Lower lobe of right lung (tissue), 2 donors: ENCODE measurements around the gene IQCN. TPM values are rescaled to one million over a fixed set of nuclear protein-coding genes. Genes with fewer than 3 reads are reported as not detected.
A peak's percentile ranks its signal among the peaks of the same experiment; 100 is the strongest.

ENCODE experiments used
- ATAC-seq, 2 donors: fragments of 200-7000 bp; cut with Tn5 transposase; one replicate each; pipeline ENCODE4 v1.9.1; 2020 to 2022; ENCODE audit warnings: mild to moderate bottlenecking in 2 of 2, moderate library complexity in 2 of 2
- DNase-seq: peaks from one replicate; pipeline ENCODE4 v3.0.0-alpha.2; 2020
- H3K27ac ChIP-seq: fragments of 200-600 bp; one replicate; pipeline ENCODE4 v1.8.0; 2022
- H3K27me3 ChIP-seq: fragments of 200-600 bp; one replicate; pipeline ENCODE4 v1.8.0; 2022; ENCODE audit warnings: low read depth
- H3K36me3 ChIP-seq: fragments of 200-600 bp; one replicate; pipeline ENCODE4 v1.8.0; 2022; ENCODE audit warnings: mild to moderate bottlenecking
- H3K4me1 ChIP-seq: fragments of 200-600 bp; one replicate; pipeline ENCODE4 v1.8.0; 2022
- H3K4me3 ChIP-seq: fragments of 200-600 bp; one replicate; pipeline ENCODE4 v1.8.0; 2022; ENCODE audit warnings: mild to moderate bottlenecking
- H3K9me3 ChIP-seq: fragments of 200-600 bp; one replicate; pipeline ENCODE4 v1.8.0; 2022
- intact Hi-C: fragments of 100-400 bp; cut with DNase I; formaldehyde crosslinking; loops from one replicate; pipeline ENCODE4 v1.11.0; 2022
- total RNA-seq: library from RNA; stranded (reverse); fragmentation: NEBNext Ultra II Directional; extraction: Animal tissue kit (Norgen Biotek cat#: 25700); gene quantifications from one replicate; pipeline ENCODE4 v1.2.1, GENCODE V29; 2021
- TF ChIP-seq, protein P1 (sequence below): fragments of 200-600 bp; IDR thresholded peaks from one replicate; pipeline ENCODE4 v1.8.0; 2022; ENCODE audit warnings: antibody characterized with exemption, mild to moderate bottlenecking
- donor health status: DM: no; HTN: yes; CAD: no; lungs with severe emphysema.

IQCN gene
- total RNA-seq, 1 donor from 2014 or later = 4.1 TPM

- intact Hi-C loops = loop anchor here (10.0 kb wide), 1 partner anchor 55 kb away; the partner anchor contains the start of gene RAB3A
- Histone ChIP-seq H3K27me3 (no peaks in the 10 kb centered on the region), H3K9me3 (no peaks in the 10 kb centered on the region), H3K36me3 (peaks cover 23% of the 10 kb centered on the region), H3K27ac (no peak overlapping the region), H3K4me1 (peaks cover 2% of the 10 kb centered on the region), H3K4me3 (no peak overlapping the region)
- TF ChIP-seq, protein P1, sequence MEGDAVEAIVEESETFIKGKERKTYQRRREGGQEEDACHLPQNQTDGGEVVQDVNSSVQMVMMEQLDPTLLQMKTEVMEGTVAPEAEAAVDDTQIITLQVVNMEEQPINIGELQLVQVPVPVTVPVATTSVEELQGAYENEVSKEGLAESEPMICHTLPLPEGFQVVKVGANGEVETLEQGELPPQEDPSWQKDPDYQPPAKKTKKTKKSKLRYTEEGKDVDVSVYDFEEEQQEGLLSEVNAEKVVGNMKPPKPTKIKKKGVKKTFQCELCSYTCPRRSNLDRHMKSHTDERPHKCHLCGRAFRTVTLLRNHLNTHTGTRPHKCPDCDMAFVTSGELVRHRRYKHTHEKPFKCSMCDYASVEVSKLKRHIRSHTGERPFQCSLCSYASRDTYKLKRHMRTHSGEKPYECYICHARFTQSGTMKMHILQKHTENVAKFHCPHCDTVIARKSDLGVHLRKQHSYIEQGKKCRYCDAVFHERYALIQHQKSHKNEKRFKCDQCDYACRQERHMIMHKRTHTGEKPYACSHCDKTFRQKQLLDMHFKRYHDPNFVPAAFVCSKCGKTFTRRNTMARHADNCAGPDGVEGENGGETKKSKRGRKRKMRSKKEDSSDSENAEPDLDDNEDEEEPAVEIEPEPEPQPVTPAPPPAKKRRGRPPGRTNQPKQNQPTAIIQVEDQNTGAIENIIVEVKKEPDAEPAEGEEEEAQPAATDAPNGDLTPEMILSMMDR = no peak
- ATAC-seq (no peak), DNase-seq (no peak)
Observed at GRCh38 chr19:18259893-18260292, 14.4 kb downstream of the IQCN start.

DNA sequence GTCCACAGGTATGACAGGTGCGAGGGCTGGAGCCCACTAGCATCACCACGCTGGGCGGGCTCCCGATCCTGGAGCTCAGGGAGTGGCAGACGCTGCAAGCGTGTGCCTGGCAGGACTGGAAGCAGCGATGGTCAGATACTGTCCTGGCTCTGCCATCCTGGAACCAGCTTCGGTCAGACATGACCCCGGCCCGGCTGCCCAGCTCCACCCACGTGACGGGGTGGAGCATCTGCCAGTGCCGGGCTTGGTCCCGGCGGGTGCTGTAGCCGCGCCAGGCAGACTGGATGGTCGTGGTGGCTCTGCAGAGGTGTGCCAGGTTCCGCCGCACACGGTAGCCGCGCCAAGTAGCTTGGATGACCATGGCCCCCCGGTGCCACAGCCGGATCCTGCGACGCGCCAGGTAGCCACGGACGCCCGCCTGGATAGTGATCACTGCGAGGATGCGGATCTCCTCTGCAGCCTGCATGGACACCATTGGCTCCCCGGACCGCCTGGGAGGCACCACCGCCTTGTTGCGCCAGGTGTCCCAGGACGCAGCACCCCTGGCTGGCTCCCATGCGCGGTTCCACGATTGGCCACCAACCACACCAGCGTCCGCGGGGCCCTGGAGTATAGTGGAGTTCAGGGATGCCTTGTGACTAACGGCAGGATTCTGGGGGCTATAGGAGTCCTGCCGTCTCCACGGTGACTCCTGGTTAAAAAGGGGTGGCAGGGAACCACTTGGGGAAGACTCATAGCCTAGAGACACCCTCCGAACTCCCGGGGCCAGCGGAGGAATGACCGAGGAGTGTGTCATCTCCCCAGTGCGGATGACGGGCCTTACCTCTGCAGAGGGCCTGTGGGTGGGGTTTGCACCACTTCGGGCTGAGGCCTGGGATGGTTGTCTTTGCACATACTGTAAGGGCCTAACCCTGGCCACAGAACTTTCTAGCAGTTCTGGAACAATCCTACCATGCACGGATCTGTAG lies 16.5 kb downstream of the IQCN start:
- TF ChIP-seq, protein P1 = no peak
- Histone ChIP-seq H3K36me3 (peaks cover 10% of the 10 kb centered on the region), H3K4me1 (peaks cover 20% of the 10 kb centered on the region), H3K27ac (no peak overlapping the region), H3K4me3 (no peak overlapping the region), H3K9me3 (no peaks in the 10 kb centered on the region), H3K27me3 (no peaks in the 10 kb centered on the region)
- DNase-seq (no peak), ATAC-seq (no peak)
- intact Hi-C loops = loop anchor here (10.0 kb wide), 1 partner anchor 53 kb away; the partner anchor contains the start of gene RAB3A

GRCh38 chr19:18254546-18255503 lies 19.4 kb downstream of the IQCN start:
- no peak overlapping the region for H3K4me3 ChIP-seq
- intact Hi-C loops = loop anchor here (10.0 kb wide), 1 partner anchor 50 kb away; the partner anchor contains the start of gene RAB3A
- no peaks in the 10 kb centered on the region for H3K27me3 ChIP-seq
- H3K27ac ChIP-seq = no peak overlapping the region
- peaks cover 8% of the 10 kb centered on the region for H3K36me3 ChIP-seq
- no peaks in the 10 kb centered on the region for H3K9me3 ChIP-seq
- peak; percentile 50 to 63 for ATAC-seq
- H3K4me1 ChIP-seq = peaks cover 20% of the 10 kb centered on the region
- TF ChIP-seq, protein P1 = peak; percentile 17
- DNase-seq = no peak

DNA sequence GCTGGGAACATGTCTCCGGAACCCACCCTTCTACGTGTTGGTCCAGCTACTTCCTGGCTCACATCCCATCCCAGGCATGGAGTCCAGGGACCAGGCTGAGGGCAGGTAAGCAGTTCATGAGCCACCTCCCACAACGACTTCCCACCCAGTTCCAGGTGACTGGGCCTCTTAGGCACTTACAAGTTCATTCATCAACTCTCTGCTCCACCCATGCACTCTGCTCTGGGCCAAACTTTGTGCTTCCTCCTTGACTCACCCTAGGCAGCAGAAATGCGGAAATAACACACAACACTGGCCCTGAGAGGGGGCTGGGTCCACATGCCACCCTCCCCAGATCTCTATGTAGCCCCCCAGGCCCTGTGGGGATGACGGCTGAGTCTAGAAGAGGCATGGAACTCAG lies 20.5 kb downstream of the IQCN start:
- Histone ChIP-seq H3K27me3 (no peaks in the 10 kb centered on the region), H3K9me3 (no peaks in the 10 kb centered on the region), H3K27ac (peak overlapping the region; percentile 27), H3K4me1 (peaks cover 20% of the 10 kb centered on the region), H3K4me3 (no peak overlapping the region), H3K36me3 (peaks cover 8% of the 10 kb centered on the region)
- ATAC-seq (peak; percentile 66 to 78), DNase-seq (peak; percentile 59)
- TF ChIP-seq, protein P1 = no peak
- intact Hi-C loops = loop anchor here (10.0 kb wide), 1 partner anchor 49 kb away; the partner anchor contains the start of gene RAB3A

DNA sequence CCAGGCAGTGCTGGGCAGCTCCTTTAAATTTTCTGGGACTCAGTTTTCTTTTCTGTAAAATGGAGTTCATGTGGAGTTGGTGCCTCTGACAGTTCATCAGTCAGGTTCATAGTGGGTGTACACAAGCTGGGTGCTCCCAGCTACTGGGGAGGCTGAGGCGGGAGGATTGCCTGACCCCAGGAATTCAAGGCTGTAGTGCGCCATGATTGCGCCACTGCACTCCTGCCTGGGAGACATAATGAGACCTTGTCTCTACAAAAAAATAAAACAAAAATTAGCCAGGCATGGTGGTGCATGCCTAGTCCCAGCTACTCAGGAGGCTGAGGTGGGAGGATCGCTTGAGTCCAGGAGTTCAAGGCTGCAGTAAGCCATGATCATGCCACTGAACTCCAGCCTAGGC lies 21.1 kb downstream of the IQCN start:
- Histone ChIP-seq H3K4me3 (no peak overlapping the region), H3K4me1 (peaks cover 20% of the 10 kb centered on the region), H3K36me3 (peaks cover 8% of the 10 kb centered on the region), H3K9me3 (no peaks in the 10 kb centered on the region), H3K27me3 (no peaks in the 10 kb centered on the region), H3K27ac (no peak overlapping the region)
- TF ChIP-seq, protein P1 = no peak
- intact Hi-C loops = loop anchor here (10.0 kb wide), 1 partner anchor 48 kb away; the partner anchor contains the start of gene RAB3A
- ATAC-seq (no peak), DNase-seq (no peak)
